Endothelial cell (in vitro differentiated cells): ENCODE results near the gene SMARCAL1. TPM values are rescaled to one million over a fixed set of nuclear protein-coding genes. Genes with fewer than 3 reads are reported as not detected.

ENCODE experiments used
- DNase-seq: peaks from one replicate; pipeline ENCODE4 v3.0.0; 2021; ENCODE audit warnings: low spot score
- H3K27ac Mint-ChIP-seq: one replicate; pipeline ENCODE4 v1.8.0; 2021; ENCODE audit warnings: mixed read lengths, inconsistent platforms; ENCODE audit not compliant: unreplicated experiment
- H3K27me3 Mint-ChIP-seq: one replicate; pipeline ENCODE4 v1.8.0; 2021; ENCODE audit warnings: mild to moderate bottlenecking, moderate library complexity, mixed read lengths, inconsistent platforms; ENCODE audit not compliant: unreplicated experiment
- H3K36me3 Mint-ChIP-seq: one replicate; pipeline ENCODE4 v1.8.0; 2021; ENCODE audit warnings: mild to moderate bottlenecking, low read depth, mixed read lengths, inconsistent platforms; ENCODE audit not compliant: unreplicated experiment
- H3K4me1 Mint-ChIP-seq: one replicate; pipeline ENCODE4 v1.8.0; 2021; ENCODE audit warnings: mild to moderate bottlenecking, mixed read lengths, inconsistent platforms; ENCODE audit not compliant: unreplicated experiment
- H3K4me3 Mint-ChIP-seq: one replicate; pipeline ENCODE4 v1.8.0; 2021; ENCODE audit warnings: mild to moderate bottlenecking, mixed read lengths, inconsistent platforms; ENCODE audit not compliant: unreplicated experiment
- H3K9me3 Mint-ChIP-seq: one replicate; pipeline ENCODE4 v1.8.0; 2021; ENCODE audit warnings: mixed read lengths, inconsistent platforms; ENCODE audit not compliant: unreplicated experiment
- total RNA-seq: library from RNA; stranded (reverse); fragmentation: NEBNext Ultra II Directional; extraction: Animal tissue kit (Norgen Biotek cat#: 25700); gene quantifications from one replicate; pipeline ENCODE4 v1.2.1, GENCODE V29; 2021; ENCODE audit not compliant: unreplicated experiment
- TF ChIP-seq, protein P1 (sequence below): fragments of 200-600 bp; sonication (generic); IDR thresholded peaks from one replicate; pipeline ENCODE4 v1.5.0; 2021; ENCODE audit warnings: antibody characterized with exemption; ENCODE audit not compliant: unreplicated experiment

SMARCAL1 gene
- total RNA-seq, 1 donor from 2014 or later = 39.1 TPM

DNA sequence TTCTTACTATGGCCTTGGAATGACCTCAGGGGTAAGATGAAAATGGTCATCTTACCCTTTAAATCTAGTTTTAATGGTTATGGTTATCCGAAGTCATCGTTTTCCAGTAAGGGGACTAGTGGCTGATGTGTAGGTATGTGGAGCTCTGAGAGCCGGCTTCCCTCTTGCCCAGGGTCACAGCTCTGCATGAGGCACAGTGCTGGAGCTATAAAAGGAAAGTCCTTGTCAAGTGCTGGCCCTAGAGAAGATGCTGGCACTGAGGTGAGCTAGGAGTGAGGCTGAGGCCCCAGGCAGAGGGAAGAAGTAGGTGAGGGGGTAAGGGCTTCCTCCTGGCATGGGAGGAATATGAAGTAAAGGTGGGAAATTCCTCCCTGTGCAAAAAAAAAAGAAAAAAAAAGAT, 35.0 kb downstream of the SMARCAL1 start:
- Mint-ChIP-seq H3K36me3 (peaks cover 59% of the 10 kb centered on the region), H3K27ac (no peak overlapping the region)

GRCh38 chr2:216448829-216449228, 36.5 kb downstream of the SMARCAL1 start:
- no peak overlapping the region for H3K27ac Mint-ChIP-seq
- no peak for DNase-seq
- peaks cover 19% of the 10 kb centered on the region for H3K4me1 Mint-ChIP-seq
- TF ChIP-seq, protein P1, sequence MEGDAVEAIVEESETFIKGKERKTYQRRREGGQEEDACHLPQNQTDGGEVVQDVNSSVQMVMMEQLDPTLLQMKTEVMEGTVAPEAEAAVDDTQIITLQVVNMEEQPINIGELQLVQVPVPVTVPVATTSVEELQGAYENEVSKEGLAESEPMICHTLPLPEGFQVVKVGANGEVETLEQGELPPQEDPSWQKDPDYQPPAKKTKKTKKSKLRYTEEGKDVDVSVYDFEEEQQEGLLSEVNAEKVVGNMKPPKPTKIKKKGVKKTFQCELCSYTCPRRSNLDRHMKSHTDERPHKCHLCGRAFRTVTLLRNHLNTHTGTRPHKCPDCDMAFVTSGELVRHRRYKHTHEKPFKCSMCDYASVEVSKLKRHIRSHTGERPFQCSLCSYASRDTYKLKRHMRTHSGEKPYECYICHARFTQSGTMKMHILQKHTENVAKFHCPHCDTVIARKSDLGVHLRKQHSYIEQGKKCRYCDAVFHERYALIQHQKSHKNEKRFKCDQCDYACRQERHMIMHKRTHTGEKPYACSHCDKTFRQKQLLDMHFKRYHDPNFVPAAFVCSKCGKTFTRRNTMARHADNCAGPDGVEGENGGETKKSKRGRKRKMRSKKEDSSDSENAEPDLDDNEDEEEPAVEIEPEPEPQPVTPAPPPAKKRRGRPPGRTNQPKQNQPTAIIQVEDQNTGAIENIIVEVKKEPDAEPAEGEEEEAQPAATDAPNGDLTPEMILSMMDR = no peak
- peaks cover 3% of the 10 kb centered on the region for H3K27me3 Mint-ChIP-seq
- H3K36me3 Mint-ChIP-seq = peaks cover 62% of the 10 kb centered on the region
- H3K9me3 Mint-ChIP-seq = no peaks in the 10 kb centered on the region
- no peak overlapping the region for H3K4me3 Mint-ChIP-seq

More for the DNA sequence above, 35.0 kb downstream of the SMARCAL1 start:
- H3K27me3 Mint-ChIP-seq = peaks cover 3% of the 10 kb centered on the region
- peaks cover 19% of the 10 kb centered on the region for H3K4me1 Mint-ChIP-seq
- no peaks in the 10 kb centered on the region for H3K9me3 Mint-ChIP-seq
- no peak for DNase-seq
- TF ChIP-seq, protein P1 = no peak
- peak overlapping the region; percentile 45 for H3K4me3 Mint-ChIP-seq

- H3K4me3 Mint-ChIP-seq = no peak overlapping the region
- H3K27ac Mint-ChIP-seq = no peak overlapping the region
Measured at GRCh38 chr2:216450346-216450745, 38.1 kb downstream of the SMARCAL1 start.

GRCh38 chr2:216450784-216451183, 38.5 kb downstream of the SMARCAL1 start:
- TF ChIP-seq, protein P1 = no peak
- no peak overlapping the region for H3K4me3 Mint-ChIP-seq
- no peak overlapping the region for H3K27ac Mint-ChIP-seq
- peaks cover 11% of the 10 kb centered on the region for H3K4me1 Mint-ChIP-seq
- no peak for DNase-seq
- no peaks in the 10 kb centered on the region for H3K9me3 Mint-ChIP-seq
- H3K36me3 Mint-ChIP-seq = peaks cover 76% of the 10 kb centered on the region
- H3K27me3 Mint-ChIP-seq = peaks cover 3% of the 10 kb centered on the region

More at GRCh38 chr2:216450346-216450745, 38.1 kb downstream of the SMARCAL1 start:
- TF ChIP-seq, protein P1 = no peak
- peaks cover 72% of the 10 kb centered on the region for H3K36me3 Mint-ChIP-seq
- peaks cover 3% of the 10 kb centered on the region for H3K27me3 Mint-ChIP-seq
- no peaks in the 10 kb centered on the region for H3K9me3 Mint-ChIP-seq
- H3K4me1 Mint-ChIP-seq = peaks cover 14% of the 10 kb centered on the region
- no peak for DNase-seq

DNA sequence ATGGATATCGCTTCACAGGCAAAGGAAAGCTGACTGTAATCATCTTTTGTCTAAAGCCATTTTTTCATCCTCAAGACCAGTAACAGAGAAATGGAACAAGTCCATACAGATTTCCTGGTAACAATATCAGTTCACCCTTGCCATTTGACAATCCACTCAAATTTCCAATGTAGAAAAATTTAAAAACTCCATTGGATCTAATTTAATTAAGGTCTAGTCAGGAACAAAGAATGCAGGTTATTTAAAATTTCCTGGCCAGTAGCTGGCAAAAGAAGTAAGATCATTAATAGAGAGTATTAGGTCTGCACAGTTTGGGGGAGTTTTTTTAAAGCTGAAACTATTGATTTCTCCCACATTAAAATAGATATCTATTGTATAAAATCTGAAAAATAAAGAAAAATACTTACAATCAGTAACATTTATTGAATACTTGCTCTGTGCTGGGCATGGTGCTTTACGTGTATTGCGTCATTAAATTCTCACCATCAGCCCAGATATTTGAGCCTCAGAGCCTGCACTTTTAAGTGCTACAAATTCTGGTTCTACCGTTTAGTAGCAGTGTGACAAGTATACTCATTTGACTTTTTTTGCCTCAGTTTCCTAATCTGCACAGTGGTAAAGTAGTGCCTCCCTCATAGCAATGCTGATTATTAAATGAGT, 41.8 kb downstream of the SMARCAL1 start:
- Mint-ChIP-seq H3K27ac (no peak overlapping the region), H3K36me3 (peaks cover 68% of the 10 kb centered on the region), H3K27me3 (no peaks in the 10 kb centered on the region), H3K4me1 (no peaks in the 10 kb centered on the region), H3K4me3 (peak overlapping the region; percentile 76), H3K9me3 (no peaks in the 10 kb centered on the region)
- no peak for DNase-seq
- TF ChIP-seq, protein P1 = no peak
